CD4-positive, alpha-beta T cell treated with Interleukin-4 for 1 hour (primary cell): Measurements from ENCODE around the gene MAGI2.
"Not testable (repeated sequence)": the region's sequence is repeated elsewhere in the genome, so short reads cannot be mapped to it uniquely, and the experiment has no call there.

ENCODE experiments used
- DNase-seq, 2 donors: peaks; one replicate each; pipeline ENCODE4 v3.0.0-alpha.2; 2020 to 2022

The MAGI2 gene

DNA sequence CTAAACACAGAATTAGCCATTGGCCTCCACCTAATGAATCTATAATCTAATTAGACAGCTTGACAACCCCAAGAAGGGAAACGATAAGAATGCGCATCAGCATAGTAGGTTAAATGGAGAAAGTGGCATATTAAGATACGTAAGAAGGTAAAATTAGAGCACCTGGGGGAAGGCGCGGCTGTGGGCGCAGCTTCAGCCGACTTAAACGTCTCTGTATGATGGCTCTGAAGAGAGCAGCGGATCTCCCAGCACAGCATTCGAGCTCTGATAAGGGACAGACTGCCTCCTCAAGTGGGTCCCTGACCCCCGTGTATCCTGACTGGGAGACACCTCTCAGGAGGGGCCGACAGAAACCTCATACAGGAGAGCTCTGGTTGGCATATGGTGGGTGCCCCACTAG lies 1136.1 kb downstream of the MAGI2 start:
- no peak for DNase-seq

DNA sequence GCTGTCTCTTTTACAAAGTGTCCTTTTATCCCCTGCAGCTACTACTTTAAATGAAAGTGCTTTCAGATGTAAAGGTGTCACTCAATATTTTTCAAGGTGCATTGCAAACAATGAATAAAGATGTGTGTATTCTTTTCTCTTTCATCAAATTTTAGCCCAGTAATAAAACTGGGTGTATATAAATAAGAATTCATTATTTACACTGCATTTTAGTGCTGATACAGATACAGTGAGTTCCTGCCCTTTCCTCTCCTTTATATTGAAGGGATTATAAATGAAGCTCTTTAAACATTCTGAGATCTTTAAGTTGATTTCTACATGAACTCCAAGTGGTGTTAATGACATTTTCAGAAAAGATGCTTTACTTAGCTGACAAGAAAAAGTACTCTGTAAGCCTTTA lies 1137.4 kb downstream of the MAGI2 start:
- DNase-seq: no peak

GRCh38 chr7:78315119-78315518 lies 1138.3 kb downstream of the MAGI2 start:
- no peak for DNase-seq

GRCh38 chr7:78311181-78311580 lies 1142.3 kb downstream of the MAGI2 start:
- no peak for DNase-seq

GRCh38 chr7:78307892-78308291 lies 1145.6 kb downstream of the MAGI2 start:
- no peak for DNase-seq

- DNase-seq: no peak
Observed at GRCh38 chr7:78306634-78307033, 1146.8 kb downstream of the MAGI2 start.

DNA sequence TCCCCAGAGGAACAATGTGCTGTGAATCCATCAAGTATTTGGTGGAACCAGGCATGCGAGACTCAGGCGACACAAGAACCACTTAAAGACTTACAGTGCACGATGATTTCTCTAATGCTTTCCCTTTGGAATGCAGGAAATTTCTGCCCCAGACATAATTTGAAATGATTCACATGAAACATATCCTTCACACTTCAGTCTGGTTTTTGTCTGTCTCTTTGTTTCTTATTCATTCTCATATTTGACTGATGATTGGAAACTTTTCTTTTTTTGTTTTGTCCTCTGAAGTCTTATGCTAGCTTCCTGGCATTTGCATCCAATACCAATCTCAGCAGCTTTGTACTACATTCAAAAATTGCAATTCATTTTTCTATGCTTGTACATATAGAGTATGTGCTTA lies 1152.1 kb downstream of the MAGI2 start:
- DNase-seq: no peak

DNA sequence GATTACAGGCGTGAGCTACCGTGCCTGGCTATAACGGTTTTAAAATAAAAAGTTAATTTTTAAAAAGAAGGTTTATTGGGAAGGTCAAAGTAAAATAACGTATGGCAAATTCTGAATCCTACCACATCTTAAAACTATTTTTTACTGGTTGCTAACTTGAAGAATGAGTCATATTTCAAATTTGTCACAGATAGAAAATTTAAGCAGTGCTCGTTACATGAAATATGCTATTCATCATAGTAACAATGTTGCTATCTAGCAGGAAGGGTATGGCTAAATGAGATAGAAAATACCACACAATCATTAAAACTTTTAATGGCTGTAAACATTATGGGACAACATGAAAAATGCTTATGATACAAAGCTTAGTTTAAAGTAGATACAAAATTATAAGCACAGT lies 1154.4 kb downstream of the MAGI2 start:
- no peak for DNase-seq

DNA sequence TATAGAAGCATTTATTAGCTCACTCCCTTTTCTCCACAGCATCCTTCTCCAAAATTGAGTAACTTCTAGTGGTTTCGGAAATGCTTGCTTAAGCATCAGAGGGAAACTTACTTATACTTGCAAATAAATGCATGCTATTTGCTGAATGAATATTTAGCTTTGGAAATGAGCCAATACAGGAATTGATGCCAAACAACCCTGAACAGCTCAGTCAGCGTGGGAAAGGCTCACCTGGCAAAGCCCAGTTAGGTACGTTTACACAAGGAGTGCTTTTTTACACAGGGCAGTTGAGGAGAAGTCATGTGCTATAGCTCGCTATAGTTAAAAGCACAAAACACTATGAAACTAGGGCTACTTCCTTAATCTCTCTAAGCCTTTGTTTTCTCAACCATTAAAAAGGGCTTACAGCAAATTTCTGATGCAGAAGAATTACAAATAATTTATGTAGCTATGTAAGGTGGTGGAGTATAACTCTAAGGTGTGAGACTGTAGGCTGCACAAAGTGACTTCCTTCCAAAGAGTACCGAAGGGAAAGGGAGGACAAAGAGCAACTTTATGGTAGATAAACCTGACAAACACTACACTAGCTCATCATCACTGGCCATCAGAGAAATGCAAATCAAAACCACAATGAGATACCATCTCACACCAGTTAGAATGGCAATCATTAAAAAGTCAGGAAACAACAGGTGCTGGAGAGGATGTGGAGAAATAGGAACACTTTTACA lies 1156.7 kb downstream of the MAGI2 start:
- DNase-seq: no peak

GRCh38 chr7:78296046-78296597 lies 1157.3 kb downstream of the MAGI2 start:
- DNase-seq: no peak

GRCh38 chr7:78289471-78289870 lies 1164.0 kb downstream of the MAGI2 start:
- not testable (repeated sequence) for DNase-seq

DNA sequence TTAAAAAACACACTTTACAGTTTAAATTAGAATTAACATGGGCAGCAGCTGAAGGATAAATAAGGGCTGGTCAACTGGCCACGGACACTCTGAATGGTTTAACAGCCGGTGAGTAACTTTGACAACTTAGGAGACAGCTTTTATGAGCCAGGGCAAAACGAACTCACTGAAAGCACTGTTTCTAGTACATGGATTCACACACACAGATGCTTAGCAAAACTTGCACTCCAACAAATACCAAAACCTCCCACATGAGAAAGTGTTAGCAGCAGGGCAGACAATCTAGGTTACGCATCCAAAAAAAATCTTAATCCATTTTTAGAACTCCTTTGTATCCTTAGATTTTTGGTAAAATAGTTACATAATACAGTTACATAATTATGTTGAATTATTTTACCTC lies 1168.5 kb downstream of the MAGI2 start:
- DNase-seq: no peak

GRCh38 chr7:78280276-78280675 lies 1173.2 kb downstream of the MAGI2 start:
- no peak for DNase-seq

DNA sequence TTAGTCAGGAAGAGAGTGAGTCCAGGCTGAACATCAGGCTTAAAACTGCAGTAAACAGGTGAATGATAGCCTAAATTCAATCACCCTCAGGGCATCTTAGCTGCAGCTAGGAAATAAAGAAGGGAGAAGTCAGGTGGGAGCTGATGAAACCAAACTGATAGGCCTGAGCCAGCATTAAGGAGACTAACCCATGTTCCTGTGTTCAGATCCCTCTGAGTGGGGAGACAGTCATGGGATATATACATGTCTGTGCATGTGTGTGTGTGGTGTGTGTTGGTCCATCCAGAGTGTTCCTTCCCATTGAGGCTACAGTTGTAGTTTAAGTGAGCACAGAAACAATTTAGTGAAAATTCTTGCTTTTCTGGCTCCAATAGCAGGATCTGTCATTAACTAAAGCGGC lies 1174.0 kb downstream of the MAGI2 start:
- no peak for DNase-seq

DNA sequence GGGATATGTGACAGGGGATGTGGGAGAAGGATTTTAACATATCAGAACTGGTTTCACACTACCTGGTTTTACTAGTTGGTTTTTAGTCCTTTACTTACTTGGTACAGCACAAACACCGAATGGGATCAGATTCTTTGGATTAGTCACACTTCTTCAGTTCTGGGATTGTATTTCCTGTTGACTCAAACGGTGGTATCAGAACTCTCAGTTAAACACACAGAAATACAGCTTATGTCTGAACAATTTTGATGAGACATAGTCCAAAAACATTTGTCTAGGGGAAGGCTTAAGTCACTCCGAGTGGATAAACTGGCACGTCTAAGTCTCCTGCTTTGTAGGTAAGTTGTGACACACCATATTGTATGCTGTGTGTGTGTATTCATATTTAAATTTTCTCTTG lies 1174.4 kb downstream of the MAGI2 start:
- no peak for DNase-seq

DNA sequence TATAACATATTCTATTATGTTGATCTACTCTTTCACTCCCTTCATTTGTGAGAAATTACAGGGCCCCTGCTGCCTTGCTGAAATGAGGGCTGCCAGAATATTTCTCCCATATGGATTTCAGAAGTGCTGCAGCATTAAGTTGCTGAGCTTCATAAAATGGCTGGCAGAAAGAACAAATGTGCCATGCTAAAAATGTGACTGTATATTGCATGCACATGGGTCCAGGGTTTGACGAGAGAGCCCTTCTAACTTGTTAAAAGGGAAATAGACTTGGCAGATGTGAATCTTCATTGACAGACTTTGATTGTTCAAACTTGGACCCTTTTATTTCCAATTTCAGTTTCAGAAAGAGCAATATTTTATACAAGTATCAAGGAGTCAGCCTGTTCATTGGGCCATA lies 1186.3 kb downstream of the MAGI2 start:
- no peak for DNase-seq

DNA sequence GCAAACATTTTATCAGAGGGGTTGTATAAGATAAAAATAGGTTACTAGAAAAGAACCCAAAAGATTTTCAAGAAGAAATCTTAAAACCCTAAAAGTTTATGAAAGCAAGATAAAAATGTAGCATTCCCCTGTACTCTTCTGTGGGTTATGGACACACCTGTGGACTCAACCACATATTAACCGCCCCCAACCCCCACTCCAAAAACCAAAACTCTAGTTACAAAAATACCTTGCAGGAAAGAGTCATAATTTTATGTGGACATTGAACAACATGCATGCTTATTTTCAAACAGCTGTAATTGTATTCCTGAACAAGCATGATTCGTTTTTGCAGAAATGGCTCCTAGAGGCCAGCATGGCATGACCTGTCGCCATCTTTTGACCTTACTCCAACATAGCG lies 1188.0 kb downstream of the MAGI2 start:
- no peak for DNase-seq

- no peak for DNase-seq
Observed at GRCh38 chr7:78265071-78265470, 1188.4 kb downstream of the MAGI2 start.

GRCh38 chr7:78264105-78264504 lies 1189.4 kb downstream of the MAGI2 start:
- DNase-seq: no peak

- DNase-seq: no peak
Observed at GRCh38 chr7:78261739-78262138, 1191.7 kb downstream of the MAGI2 start.

GRCh38 chr7:78261302-78261701 lies 1192.2 kb downstream of the MAGI2 start:
- DNase-seq: no peak

DNA sequence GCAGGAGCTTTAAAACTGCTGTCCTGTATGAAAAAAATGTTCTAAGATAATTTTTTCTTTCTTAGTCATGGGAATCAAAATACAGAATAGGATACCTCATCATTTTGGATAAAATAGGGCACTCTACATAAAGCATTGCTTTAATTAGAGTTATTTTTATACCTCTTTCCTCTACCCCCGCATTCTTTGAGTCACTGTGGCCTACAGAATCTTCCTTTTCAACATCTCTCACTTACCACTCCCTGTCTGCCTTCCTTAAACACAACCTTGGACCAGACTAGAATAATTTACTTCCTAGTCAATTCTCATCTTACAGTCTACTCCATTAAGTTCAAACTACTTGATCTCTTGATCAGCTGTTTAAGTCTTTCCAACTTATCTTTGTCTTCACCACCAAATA lies 1192.6 kb downstream of the MAGI2 start:
- no peak for DNase-seq

- no peak for DNase-seq
Observed at GRCh38 chr7:78254726-78255055, 1198.8 kb downstream of the MAGI2 start.

DNA sequence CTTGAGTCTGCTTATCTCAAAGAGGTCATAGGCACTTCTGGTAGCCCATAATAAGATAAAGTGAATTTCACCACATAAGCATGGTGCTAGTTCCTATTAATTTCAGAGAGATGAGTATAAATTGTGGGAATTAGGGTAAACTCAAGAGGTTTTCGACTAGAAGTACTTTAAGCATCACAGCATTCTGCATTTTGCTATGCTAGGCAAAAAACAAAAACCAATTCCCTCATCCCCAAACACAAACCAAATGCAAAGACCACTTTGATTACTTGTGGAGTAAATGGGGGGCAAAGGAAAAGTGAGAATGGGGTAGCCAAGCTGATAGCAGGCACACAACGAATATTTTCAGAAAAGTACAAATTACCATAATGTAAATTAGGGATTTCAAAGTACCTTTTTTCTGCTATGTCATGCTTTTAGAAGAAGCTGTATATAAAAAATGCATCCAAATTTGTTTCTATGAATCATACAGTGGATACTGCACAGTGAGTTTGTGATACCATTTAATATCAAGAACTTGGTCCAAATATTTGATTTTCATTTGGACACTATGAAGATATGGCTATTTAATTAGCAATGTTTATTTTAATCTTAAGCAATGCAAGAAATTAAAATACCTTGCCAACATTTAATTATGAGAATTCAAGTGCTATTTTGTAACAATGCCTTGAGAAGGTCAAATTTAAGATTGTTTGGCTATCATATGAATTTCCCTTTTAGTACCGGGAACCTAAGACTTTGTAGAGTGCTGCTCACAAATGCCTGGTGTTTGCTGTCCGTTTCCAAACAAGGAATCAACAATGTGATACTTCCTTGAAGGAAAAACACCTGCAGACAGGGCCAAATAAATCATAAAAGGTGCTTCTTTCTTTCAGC lies 1199.4 kb downstream of the MAGI2 start:
- DNase-seq: no peak
